CD4-positive, alpha-beta T cell treated with Interleukin-10 for 1 hour (primary cell): ENCODE data around the gene PLXNA4.

Experiments
- DNase-seq: peaks from one replicate; pipeline ENCODE4 v3.0.0-alpha.2; 2020

Gene PLXNA4

GRCh38 chr7:132160611-132161532 is 415.4 kb downstream of the PLXNA4 start:
- DNase-seq, result no peak

GRCh38 chr7:132158841-132159240 is 417.4 kb downstream of the PLXNA4 start:
- no peak for DNase-seq

- no peak for DNase-seq
Measured at GRCh38 chr7:132158166-132158565, 418.1 kb downstream of the PLXNA4 start.

GRCh38 chr7:132155715-132156114 is 420.6 kb downstream of the PLXNA4 start:
- DNase-seq, result no peak

GRCh38 chr7:132154695-132155471 is 421.4 kb downstream of the PLXNA4 start:
- DNase-seq, result no peak

GRCh38 chr7:132154248-132154647 is 422.0 kb downstream of the PLXNA4 start:
- no peak for DNase-seq

- DNase-seq, result no peak
Measured at GRCh38 chr7:132152131-132152889, 424.0 kb downstream of the PLXNA4 start.

GRCh38 chr7:132150711-132151110 is 425.6 kb downstream of the PLXNA4 start:
- no peak for DNase-seq

- no peak for DNase-seq
Measured at GRCh38 chr7:132149436-132150304, 426.6 kb downstream of the PLXNA4 start.

GRCh38 chr7:132148876-132149275 is 427.4 kb downstream of the PLXNA4 start:
- DNase-seq, result no peak

- no peak for DNase-seq
Measured at GRCh38 chr7:132145466-132145865, 430.8 kb downstream of the PLXNA4 start.

- DNase-seq, result no peak
Measured at GRCh38 chr7:132145063-132145462, 431.2 kb downstream of the PLXNA4 start.

GRCh38 chr7:132142006-132142405 is 434.3 kb downstream of the PLXNA4 start:
- no peak for DNase-seq

GRCh38 chr7:132141109-132141508 is 435.2 kb downstream of the PLXNA4 start:
- DNase-seq, result no peak

GRCh38 chr7:132140341-132140740 is 435.9 kb downstream of the PLXNA4 start:
- no peak for DNase-seq

GRCh38 chr7:132138817-132139216 is 437.5 kb downstream of the PLXNA4 start:
- DNase-seq, result no peak

GRCh38 chr7:132137681-132138080 is 438.6 kb downstream of the PLXNA4 start:
- DNase-seq, result no peak

GRCh38 chr7:132135746-132136385 is 440.4 kb downstream of the PLXNA4 start:
- no peak for DNase-seq

- DNase-seq, result no peak
Measured at GRCh38 chr7:132134814-132135445, 441.3 kb downstream of the PLXNA4 start.

GRCh38 chr7:132133501-132133900 is 442.8 kb downstream of the PLXNA4 start:
- no peak for DNase-seq

GRCh38 chr7:132131196-132131595 is 445.1 kb downstream of the PLXNA4 start:
- no peak for DNase-seq
